ENCODE results near the gene SNPH.

- TF ChIP-seq CTCF (IDR thresholded peaks at IDR 0.05) = no peak
- no peak for TF ChIP-seq POLR2A (IDR thresholded peaks at IDR 0.05)
These were observed 39.6 kb downstream of the SNPH start for GRCh38 chr20:1305712-1306111.
